HepG2 (cell line): ENCODE data around the gene PHKG2. TPM values are rescaled to one million over a fixed set of nuclear protein-coding genes. Genes with fewer than 3 reads are reported as not detected.
A peak's percentile ranks its signal among the peaks of the same experiment; 100 is the strongest.

Experiments used
- CBX2 ChIP-seq, 2 experiments: fragments of 200-600 bp in 1 of 2; sonication (generic); formaldehyde crosslinking in 1 of 2; IDR thresholded peaks; 2 replicates each; pipeline versions ENCODE4 v1.7.0 to v1.8.1; 2018 to 2022; ENCODE audit warnings: low read depth in 2 of 2, low read length in 1 of 2, mild to moderate bottlenecking in 1 of 2, missing genetic modification reagents in 1 of 2
- GATA4 ChIP-seq: sonication (generic); IDR thresholded peaks from 2 replicates; pipeline ENCODE4 v1.6.1; 2016; ENCODE audit warnings: antibody characterized with exemption, low read depth, borderline replicate concordance
- HNF4G ChIP-seq, 2 experiments: sonication (generic) in 1 of 2; formaldehyde crosslinking in 1 of 2; IDR thresholded peaks; 2 replicates each; pipeline versions ENCODE4 v1.4.0 to v1.6.1; 2011 to 2020; ENCODE audit warnings: borderline replicate concordance in 2 of 2, low read depth in 2 of 2, mild to moderate bottlenecking in 2 of 2, low read length in 1 of 2, missing genetic modification reagents in 1 of 2, moderate library complexity in 1 of 2
- JUND ChIP-seq: sonication (generic); formaldehyde crosslinking; IDR thresholded peaks from 2 replicates; pipeline ENCODE4 v1.8.0; 2022; ENCODE audit warnings: mild to moderate bottlenecking, missing genetic modification reagents
- KDM4B ChIP-seq: sonication (generic); formaldehyde crosslinking; IDR thresholded peaks from 2 replicates; pipeline ENCODE4 v1.4.0; 2020; ENCODE audit warnings: missing genetic modification reagents
- KLF15 ChIP-seq: sonication (generic); formaldehyde crosslinking; IDR thresholded peaks from 2 replicates; pipeline ENCODE4 v1.8.1; 2023; ENCODE audit warnings: borderline replicate concordance, mild to moderate bottlenecking, inconsistent platforms, missing genetic modification reagents, mixed read lengths
- MIER2 ChIP-seq: IDR thresholded peaks from 2 replicates; pipeline ENCODE4 v1.6.1; 2016; ENCODE audit warnings: missing biosample characterization, missing genetic modification reagents
- MTA3 ChIP-seq: sonication (generic); formaldehyde crosslinking; IDR thresholded peaks from 2 replicates; pipeline ENCODE4 v1.4.0; 2020; ENCODE audit warnings: missing genetic modification reagents
- NFIC ChIP-seq: IDR thresholded peaks from 2 replicates; pipeline ENCODE4 v1.6.1; 2012; ENCODE audit warnings: mild to moderate bottlenecking, low read length, inconsistent platforms
- STAT5B ChIP-seq: sonication (generic); formaldehyde crosslinking; IDR thresholded peaks from 2 replicates; pipeline ENCODE4 v1.4.0; 2020; ENCODE audit warnings: missing genetic modification reagents
- THYN1 ChIP-seq: sonication (generic); formaldehyde crosslinking; IDR thresholded peaks from 2 replicates; pipeline ENCODE4 v1.8.1; 2023; ENCODE audit warnings: low read depth, mild to moderate bottlenecking, moderate library complexity, missing genetic modification reagents, borderline replicate concordance
- ZNF441 ChIP-seq: sonication (generic); formaldehyde crosslinking; IDR thresholded peaks from 2 replicates; pipeline ENCODE4 v1.7.0; 2021; ENCODE audit warnings: missing genetic modification reagents, borderline replicate concordance
- ZNF629 ChIP-seq: sonication (generic); formaldehyde crosslinking; conservative IDR thresholded peaks from 2 replicates; pipeline ENCODE4 v1.5.0; 2020; ENCODE audit warnings: missing genetic modification reagents
- polyA plus RNA-seq, 8 experiments: library from polyadenylated mRNA; depleted of rRNA in 3 of 8; stranded (reverse) in 7 of 8; unstranded in 1 of 8; fragments of >200 nt; fragmentation: Illumina TruSeq in 4 of 8; extraction: Trizol in 4 of 8; gene quantifications; 2 replicates each; pipeline versions ENCODE4 v1.2.1 to v1.2.3, GENCODE V29; 2011 to 2016; ENCODE audit warnings: low read depth in 4 of 8, missing spikeins in 1 of 8, mixed read lengths in 1 of 8; ENCODE audit not compliant: insufficient read depth in 1 of 8
- total RNA-seq, 5 experiments: library from RNA; depleted of rRNA; stranded (reverse); fragments of >200 nt; fragmentation: Illumina TruSeq; extraction: Trizol; gene quantifications; 2 replicates each; pipeline ENCODE4 v1.2.3, GENCODE V29; 2016; ENCODE audit warnings: low read depth in 1 of 5
- TF ChIP-seq, protein P1 (sequence below): sonication (generic); formaldehyde crosslinking; IDR thresholded peaks from 2 replicates; pipeline ENCODE4 v1.8.0; 2022; ENCODE audit warnings: mild to moderate bottlenecking, missing genetic modification reagents, moderate library complexity
- TF ChIP-seq, protein P2 (sequence below): IDR thresholded peaks from 2 replicates; pipeline ENCODE4 v1.6.1; 2016; ENCODE audit warnings: missing compliant biosample characterization, missing genetic modification reagents, borderline replicate concordance
- TF ChIP-seq, protein P3 (sequence below): IDR thresholded peaks from 2 replicates; pipeline ENCODE4 v1.6.1; 2016; ENCODE audit warnings: mild to moderate bottlenecking, missing biosample characterization, missing genetic modification reagents
- TF ChIP-seq, protein P4 (sequence below): sonication (generic); formaldehyde crosslinking; IDR thresholded peaks from 2 replicates; pipeline ENCODE4 v1.5.0; 2020; ENCODE audit warnings: missing genetic modification reagents

PHKG2 gene
- total and polyA plus RNA-seq, 2 of the 13 experiments (the other 11 are each of a cell fraction or from before 2014, with no cell fraction given) = 37.4 to 42.1 TPM

DNA sequence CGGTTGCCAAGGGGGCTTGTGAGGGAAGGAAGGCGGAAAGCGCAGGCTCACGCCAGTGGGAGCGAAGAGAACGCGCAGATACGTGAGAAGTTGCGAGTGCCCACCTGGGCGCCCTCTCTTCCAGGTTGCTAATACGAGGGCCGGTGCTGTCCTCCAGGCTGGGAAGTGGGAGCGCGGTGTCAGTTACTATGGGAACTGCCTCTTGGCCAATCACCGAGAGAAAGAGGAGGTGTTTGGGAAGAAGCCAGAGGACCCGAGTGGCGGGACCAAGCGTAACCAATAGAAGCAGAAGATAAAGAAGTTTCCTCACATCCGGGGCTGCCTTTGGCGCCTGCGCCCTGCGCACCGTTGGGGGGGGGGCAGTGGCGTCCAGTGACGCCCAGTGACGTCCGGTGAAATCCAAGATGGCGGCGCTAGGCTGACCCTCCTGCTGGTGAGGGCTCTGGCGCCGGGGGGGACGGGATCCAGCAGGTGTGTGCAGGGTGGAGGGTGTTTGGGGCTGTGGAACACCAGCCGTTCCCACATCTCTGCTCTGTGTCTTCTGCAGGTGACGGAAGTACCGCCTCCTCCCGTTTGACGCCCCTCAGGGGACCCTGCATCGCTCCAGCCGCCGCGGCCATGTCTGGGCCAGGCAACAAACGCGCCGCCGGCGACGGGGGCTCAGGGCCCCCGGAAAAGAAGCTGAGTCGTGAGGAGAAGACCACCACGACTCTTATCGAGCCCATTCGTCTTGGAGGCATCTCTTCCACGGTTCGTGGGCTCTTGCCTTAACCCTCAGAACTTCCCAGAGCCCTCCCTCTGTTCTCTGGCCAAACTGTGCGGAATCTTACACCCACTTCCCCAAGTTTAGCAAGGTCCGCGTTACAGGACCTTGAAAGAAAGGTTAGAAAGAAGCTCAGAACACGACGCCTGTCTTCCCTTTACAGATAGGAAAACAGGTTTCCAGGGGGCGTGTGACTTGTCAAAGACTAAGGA lies 14.0 kb downstream of the PHKG2 start, which contains the start of the genes CFAP119 and RNF40 (continued):
- TF ChIP-seq, protein P1, sequence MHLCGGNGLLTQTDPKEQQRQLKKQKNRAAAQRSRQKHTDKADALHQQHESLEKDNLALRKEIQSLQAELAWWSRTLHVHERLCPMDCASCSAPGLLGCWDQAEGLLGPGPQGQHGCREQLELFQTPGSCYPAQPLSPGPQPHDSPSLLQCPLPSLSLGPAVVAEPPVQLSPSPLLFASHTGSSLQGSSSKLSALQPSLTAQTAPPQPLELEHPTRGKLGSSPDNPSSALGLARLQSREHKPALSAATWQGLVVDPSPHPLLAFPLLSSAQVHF = no peak
- TF ChIP-seq GATA4 = no peak
- TF ChIP-seq CBX2 (IDR thresholded peaks at IDR 0.05; ENCODE audit: low read depth, low read length) = no peak
- no peak for TF ChIP-seq CBX2 (CRISPR knock-in tag; IDR thresholded peaks at IDR 0.05; ENCODE audit: low read depth)
- no peak for TF ChIP-seq JUND (CRISPR knock-in tag)
- no peak for TF ChIP-seq MTA3 (CRISPR knock-in tag)
- TF ChIP-seq KLF15 = 0 out of 2 replicates have a peak, but pooled peaks have one; percentile 28
- no peak for TF ChIP-seq STAT5B
- no peak for TF ChIP-seq HNF4G (IDR thresholded peaks at IDR 0.05; ENCODE audit: borderline replicate concordance, low read depth, low read length)
- no peak for TF ChIP-seq HNF4G (CRISPR knock-in tag; IDR thresholded peaks at IDR 0.05; ENCODE audit: borderline replicate concordance, low read depth)
- TF ChIP-seq THYN1 (CRISPR knock-in tag) = peak; percentile 99
- TF ChIP-seq, protein P2, sequence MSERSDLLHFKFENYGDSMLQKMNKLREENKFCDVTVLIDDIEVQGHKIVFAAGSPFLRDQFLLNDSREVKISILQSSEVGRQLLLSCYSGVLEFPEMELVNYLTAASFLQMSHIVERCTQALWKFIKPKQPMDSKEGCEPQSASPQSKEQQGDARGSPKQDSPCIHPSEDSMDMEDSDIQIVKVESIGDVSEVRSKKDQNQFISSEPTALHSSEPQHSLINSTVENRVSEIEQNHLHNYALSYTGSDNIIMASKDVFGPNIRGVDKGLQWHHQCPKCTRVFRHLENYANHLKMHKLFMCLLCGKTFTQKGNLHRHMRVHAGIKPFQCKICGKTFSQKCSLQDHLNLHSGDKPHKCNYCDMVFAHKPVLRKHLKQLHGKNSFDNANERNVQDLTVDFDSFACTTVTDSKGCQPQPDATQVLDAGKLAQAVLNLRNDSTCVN (CRISPR knock-in tag) = no peak; the same call in 1 of the 2 replicates
- no peak; the same call in 1 of the 2 replicates for TF ChIP-seq KDM4B (CRISPR knock-in tag)
- peak; percentile 26; the same call in 1 of the 2 replicates for TF ChIP-seq MIER2
- TF ChIP-seq ZNF441 (CRISPR knock-in tag) = 0 out of 2 replicates have a peak, but pooled peaks have one; percentile 39
- TF ChIP-seq, protein P3, sequence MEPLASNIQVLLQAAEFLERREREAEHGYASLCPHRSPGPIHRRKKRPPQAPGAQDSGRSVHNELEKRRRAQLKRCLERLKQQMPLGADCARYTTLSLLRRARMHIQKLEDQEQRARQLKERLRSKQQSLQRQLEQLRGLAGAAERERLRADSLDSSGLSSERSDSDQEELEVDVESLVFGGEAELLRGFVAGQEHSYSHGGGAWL (CRISPR knock-in tag) = peak; percentile 69; the same call in 1 of the 2 replicates
- no peak for TF ChIP-seq NFIC
- TF ChIP-seq ZNF629 = no peak; the same call in 1 of the 2 replicates
- TF ChIP-seq, protein P4, sequence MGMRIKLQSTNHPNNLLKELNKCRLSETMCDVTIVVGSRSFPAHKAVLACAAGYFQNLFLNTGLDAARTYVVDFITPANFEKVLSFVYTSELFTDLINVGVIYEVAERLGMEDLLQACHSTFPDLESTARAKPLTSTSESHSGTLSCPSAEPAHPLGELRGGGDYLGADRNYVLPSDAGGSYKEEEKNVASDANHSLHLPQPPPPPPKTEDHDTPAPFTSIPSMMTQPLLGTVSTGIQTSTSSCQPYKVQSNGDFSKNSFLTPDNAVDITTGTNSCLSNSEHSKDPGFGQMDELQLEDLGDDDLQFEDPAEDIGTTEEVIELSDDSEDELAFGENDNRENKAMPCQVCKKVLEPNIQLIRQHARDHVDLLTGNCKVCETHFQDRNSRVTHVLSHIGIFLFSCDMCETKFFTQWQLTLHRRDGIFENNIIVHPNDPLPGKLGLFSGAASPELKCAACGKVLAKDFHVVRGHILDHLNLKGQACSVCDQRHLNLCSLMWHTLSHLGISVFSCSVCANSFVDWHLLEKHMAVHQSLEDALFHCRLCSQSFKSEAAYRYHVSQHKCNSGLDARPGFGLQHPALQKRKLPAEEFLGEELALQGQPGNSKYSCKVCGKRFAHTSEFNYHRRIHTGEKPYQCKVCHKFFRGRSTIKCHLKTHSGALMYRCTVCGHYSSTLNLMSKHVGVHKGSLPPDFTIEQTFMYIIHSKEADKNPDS = no peak; the same call in 1 of the 2 replicates
